ENCODE measurements around the gene USP3. TPM values are rescaled to one million over a fixed set of nuclear protein-coding genes. Genes with fewer than 3 reads are reported as not detected.

The USP3 gene
- total and polyA plus RNA-seq, 2 of the 4 experiments (the other 2 are of a cell fraction), result 17.3 to 52.3 TPM

DNA sequence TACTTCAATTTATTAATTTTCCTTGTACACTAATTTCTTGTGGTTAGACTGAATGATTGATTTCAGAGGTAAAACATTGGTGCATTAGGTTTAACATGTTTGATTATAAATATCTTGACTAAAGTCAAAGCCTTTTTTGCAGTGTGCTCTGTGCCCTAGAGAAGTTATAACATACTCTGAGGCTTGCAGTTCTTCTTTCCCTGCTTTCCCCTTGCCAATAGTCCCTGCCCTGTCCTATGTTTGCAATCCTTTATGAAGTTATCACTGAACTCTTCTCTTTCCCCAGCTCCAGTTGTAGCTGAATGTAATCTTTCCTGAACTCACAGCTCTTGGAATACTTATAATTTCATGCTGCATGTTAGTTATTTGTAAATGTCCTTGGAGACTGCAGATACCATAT lies 35.6 kb downstream of the USP3 start:
- no TSS peak for BruUV-seq (replicated peaks)
- no peak for TF ChIP-seq RFX5 (IDR thresholded peaks at IDR 0.05; ENCODE audit: low read depth, low read length)
- no peak for TF ChIP-seq RAD21 (IDR thresholded peaks at IDR 0.05; ENCODE audit: low read length)
- TF ChIP-seq CHD1 (IDR thresholded peaks at IDR 0.05; ENCODE audit: low read depth, low read length), result no peak
- no peak for TF ChIP-seq MAZ (IDR thresholded peaks at IDR 0.05; ENCODE audit: borderline replicate concordance, low read depth, low read length)
- TF ChIP-seq MXI1 (IDR thresholded peaks at IDR 0.05; ENCODE audit: borderline replicate concordance, low read depth, low read length), result no peak
- TF ChIP-seq FOS (IDR thresholded peaks at IDR 0.05; ENCODE audit: low read depth, low read length), result no peak
- TF ChIP-seq RCOR1 (IDR thresholded peaks at IDR 0.05; ENCODE audit: insufficient replicate concordance, low read length), result no peak
- no peak for TF ChIP-seq MAFK (IDR thresholded peaks at IDR 0.05; ENCODE audit: low read depth, low read length)
- no peak for TF ChIP-seq ELK1 (IDR thresholded peaks at IDR 0.05; ENCODE audit: borderline replicate concordance, low read depth, low read length)
- TF ChIP-seq CEBPB (IDR thresholded peaks at IDR 0.05; ENCODE audit: low read depth, low read length), result no peak
- no peak for TF ChIP-seq POLR2A (IDR thresholded peaks at IDR 0.05; ENCODE audit: low read depth, low read length)
- TF ChIP-seq SMC3 (IDR thresholded peaks at IDR 0.05; ENCODE audit: low read depth, low read length), result no peak
- TF ChIP-seq, protein P1, sequence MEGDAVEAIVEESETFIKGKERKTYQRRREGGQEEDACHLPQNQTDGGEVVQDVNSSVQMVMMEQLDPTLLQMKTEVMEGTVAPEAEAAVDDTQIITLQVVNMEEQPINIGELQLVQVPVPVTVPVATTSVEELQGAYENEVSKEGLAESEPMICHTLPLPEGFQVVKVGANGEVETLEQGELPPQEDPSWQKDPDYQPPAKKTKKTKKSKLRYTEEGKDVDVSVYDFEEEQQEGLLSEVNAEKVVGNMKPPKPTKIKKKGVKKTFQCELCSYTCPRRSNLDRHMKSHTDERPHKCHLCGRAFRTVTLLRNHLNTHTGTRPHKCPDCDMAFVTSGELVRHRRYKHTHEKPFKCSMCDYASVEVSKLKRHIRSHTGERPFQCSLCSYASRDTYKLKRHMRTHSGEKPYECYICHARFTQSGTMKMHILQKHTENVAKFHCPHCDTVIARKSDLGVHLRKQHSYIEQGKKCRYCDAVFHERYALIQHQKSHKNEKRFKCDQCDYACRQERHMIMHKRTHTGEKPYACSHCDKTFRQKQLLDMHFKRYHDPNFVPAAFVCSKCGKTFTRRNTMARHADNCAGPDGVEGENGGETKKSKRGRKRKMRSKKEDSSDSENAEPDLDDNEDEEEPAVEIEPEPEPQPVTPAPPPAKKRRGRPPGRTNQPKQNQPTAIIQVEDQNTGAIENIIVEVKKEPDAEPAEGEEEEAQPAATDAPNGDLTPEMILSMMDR (conservative IDR thresholded peaks at IDR 0.05; ENCODE audit: low read depth, low read length), result no peak
- intact Hi-C loops (cut with micrococcal nuclease) (no loop called here), in situ Hi-C loops (cut with MboI; ENCODE audit: low sequenced_read_pairs) (no loop called here), dilution Hi-C loops (cut with HindIII; ENCODE audit: low sequenced_read_pairs, unreplicated experiment) (no loop called here)
- ATAC-seq (ENCODE audit: low read depth), result no peak
- Histone ChIP-seq H3K4me3 (ENCODE audit: insufficient read depth, low read depth, low read length) (no peak overlapping the region), H2BK5ac (ENCODE audit: low read depth, low read length, poor library complexity, severe bottlenecking) (no peak overlapping the region), H3K4ac (ENCODE audit: low read depth, low read length) (no peak overlapping the region), H3K27ac (ENCODE audit: insufficient read depth, low read length) (no peak overlapping the region), H2AK5ac (ENCODE audit: low read depth, low read length) (no peak overlapping the region), H3K79me1 (ENCODE audit: low read depth in 1 of 2, low read length in 2 of 2) (peaks cover 21 to 34% of the 10 kb centered on the region in 2 experiments), H2BK120ac (ENCODE audit: low read depth, low read length) (no peak overlapping the region), H4K20me1 (ENCODE audit: insufficient read depth, low read length) (0 out of 2 replicates have a peak, but pooled peaks cover 8% of the 10 kb centered on the region), H3K9me3 (ENCODE audit: control insufficient read depth, insufficient read depth, low read length) (no peaks in the 10 kb centered on the region), H4K8ac (ENCODE audit: low read depth in 2 of 2, low read length in 2 of 2) (no peak overlapping the region), H3K9ac (ENCODE audit: low read depth, low read length) (no peak overlapping the region), H3K4me1 (ENCODE audit: control insufficient read depth, insufficient read depth, low read length) (peaks cover 4% of the 10 kb centered on the region), H3K9me1 (ENCODE audit: insufficient read depth, low read length) (peaks cover 8% of the 10 kb centered on the region), H4K91ac (ENCODE audit: insufficient read depth, low read depth, low read length) (no peak overlapping the region), H2AFZ (replicated peaks; ENCODE audit: low read length, poor library complexity) (no peak overlapping the region), H3K27me3 (ENCODE audit: control insufficient read depth, insufficient read depth, low read length) (no peaks in the 10 kb centered on the region), H2BK20ac (ENCODE audit: low read depth, low read length) (no peak overlapping the region), H3K4me2 (ENCODE audit: low read depth, low read length) (no peak overlapping the region), H3K18ac (ENCODE audit: low read depth, low read length) (no peak overlapping the region), H3K56ac (ENCODE audit: extremely low read depth, insufficient read depth, low read length) (no peak overlapping the region), H3K23ac (ENCODE audit: low read depth, low read length) (no peak overlapping the region), H4K5ac (ENCODE audit: low read depth, low read length) (no peak overlapping the region), H3K36me3 (ENCODE audit: control insufficient read depth, insufficient read depth, low read length) (peaks cover 2% of the 10 kb centered on the region), H2AK9ac (replicated peaks; ENCODE audit: low read depth, low read length, poor library complexity) (no peak overlapping the region), H3K14ac (replicated peaks; ENCODE audit: low read depth, low read length) (no peak overlapping the region), H2BK15ac (ENCODE audit: low read depth, low read length) (no peak overlapping the region)
- DNase-seq, result no peak
- ChIA-PET POLR2A (ENCODE audit: unreplicated experiment) (no interaction called here), CTCF (no interaction called here)
